HG02623 (cell line): ENCODE data around the gene MED12L.

Source experiments
- ATAC-seq: cut with Tn5 transposase; IDR thresholded peaks from one replicate; pipeline ENCODE4 v1.9.1; 2021; ENCODE audit warnings: moderate library complexity; ENCODE audit not compliant: unreplicated experiment

MED12L gene

GRCh38 chr3:151171145-151171757 is 85.8 kb downstream of the MED12L start:
- peak; percentile 64 for ATAC-seq

GRCh38 chr3:151174351-151174750 is 88.9 kb downstream of the MED12L start:
- no peak for ATAC-seq

- no peak for ATAC-seq
Measured at GRCh38 chr3:151175952-151176351, 90.5 kb downstream of the MED12L start.

GRCh38 chr3:151178208-151178845 is 92.9 kb downstream of the MED12L start:
- ATAC-seq: no peak

- ATAC-seq: no peak
Measured at GRCh38 chr3:151182349-151183079, 97.0 kb downstream of the MED12L start.

GRCh38 chr3:151183265-151183671 is 97.8 kb downstream of the MED12L start:
- no peak for ATAC-seq

- no peak for ATAC-seq
Measured at GRCh38 chr3:151191095-151191494, 105.6 kb downstream of the MED12L start.

- no peak for ATAC-seq
Measured at GRCh38 chr3:151192545-151192944, 107.1 kb downstream of the MED12L start.

GRCh38 chr3:151195826-151196225 is 110.4 kb downstream of the MED12L start:
- ATAC-seq: no peak

GRCh38 chr3:151196434-151196833 is 111.0 kb downstream of the MED12L start:
- no peak for ATAC-seq

- no peak for ATAC-seq
Measured at GRCh38 chr3:151197228-151197627, 111.8 kb downstream of the MED12L start.

- ATAC-seq: no peak
Measured at GRCh38 chr3:151197981-151198767, 112.7 kb downstream of the MED12L start.

GRCh38 chr3:151198849-151199248 is 113.4 kb downstream of the MED12L start:
- ATAC-seq: no peak

- no peak for ATAC-seq
Measured at GRCh38 chr3:151199554-151200438, 114.3 kb downstream of the MED12L start.

- no peak for ATAC-seq
Measured at GRCh38 chr3:151200586-151200985, 115.1 kb downstream of the MED12L start.

GRCh38 chr3:151201051-151201730 is 115.7 kb downstream of the MED12L start:
- ATAC-seq: no peak

- peak; percentile 89 for ATAC-seq
Measured at GRCh38 chr3:151203051-151203420, 117.6 kb downstream of the MED12L start, which contains the start of gene GPR171. GPR171 (minus strand) TSS chr3:151203216; CDS start chr3:151199386, 3,830 bp downstream.

GRCh38 chr3:151204530-151205402 is 119.3 kb downstream of the MED12L start:
- ATAC-seq: no peak

GRCh38 chr3:151205482-151205881 is 120.0 kb downstream of the MED12L start:
- no peak for ATAC-seq
